Measurements from ENCODE around the gene ACADS.
"Not testable (repeated sequence)": the region's sequence is repeated elsewhere in the genome, so short reads cannot be mapped to it uniquely, and the experiment has no call there.

Gene ACADS

GRCh38 chr12:120726961-120727360, 1.3 kb downstream of the ACADS start:
- TF ChIP-seq, protein P1, sequence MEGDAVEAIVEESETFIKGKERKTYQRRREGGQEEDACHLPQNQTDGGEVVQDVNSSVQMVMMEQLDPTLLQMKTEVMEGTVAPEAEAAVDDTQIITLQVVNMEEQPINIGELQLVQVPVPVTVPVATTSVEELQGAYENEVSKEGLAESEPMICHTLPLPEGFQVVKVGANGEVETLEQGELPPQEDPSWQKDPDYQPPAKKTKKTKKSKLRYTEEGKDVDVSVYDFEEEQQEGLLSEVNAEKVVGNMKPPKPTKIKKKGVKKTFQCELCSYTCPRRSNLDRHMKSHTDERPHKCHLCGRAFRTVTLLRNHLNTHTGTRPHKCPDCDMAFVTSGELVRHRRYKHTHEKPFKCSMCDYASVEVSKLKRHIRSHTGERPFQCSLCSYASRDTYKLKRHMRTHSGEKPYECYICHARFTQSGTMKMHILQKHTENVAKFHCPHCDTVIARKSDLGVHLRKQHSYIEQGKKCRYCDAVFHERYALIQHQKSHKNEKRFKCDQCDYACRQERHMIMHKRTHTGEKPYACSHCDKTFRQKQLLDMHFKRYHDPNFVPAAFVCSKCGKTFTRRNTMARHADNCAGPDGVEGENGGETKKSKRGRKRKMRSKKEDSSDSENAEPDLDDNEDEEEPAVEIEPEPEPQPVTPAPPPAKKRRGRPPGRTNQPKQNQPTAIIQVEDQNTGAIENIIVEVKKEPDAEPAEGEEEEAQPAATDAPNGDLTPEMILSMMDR (IDR thresholded peaks at IDR 0.05; ENCODE audit: insufficient read depth, missing control alignments): no peak
- DNase-seq (ENCODE audit: insufficient read length, low spot score): no peak
- no peak for FAIRE-seq

- not testable (repeated sequence) for DNase-seq (ENCODE audit: insufficient read length, low spot score); FAIRE-seq
Measured at GRCh38 chr12:120732198-120732597, 6.6 kb downstream of the ACADS start.

GRCh38 chr12:120733574-120733973, 7.9 kb downstream of the ACADS start:
- DNase-seq (ENCODE audit: insufficient read length, low spot score) (no peak), FAIRE-seq (no peak)
- TF ChIP-seq, protein P1 (IDR thresholded peaks at IDR 0.05; ENCODE audit: insufficient read depth, missing control alignments): no peak

GRCh38 chr12:120734210-120734609, 8.6 kb downstream of the ACADS start:
- no peak for FAIRE-seq
- DNase-seq (ENCODE audit: insufficient read length, low spot score): no peak
- TF ChIP-seq, protein P1 (IDR thresholded peaks at IDR 0.05; ENCODE audit: insufficient read depth, missing control alignments): no peak

GRCh38 chr12:120735181-120735580, 9.6 kb downstream of the ACADS start:
- TF ChIP-seq, protein P1 (IDR thresholded peaks at IDR 0.05; ENCODE audit: insufficient read depth, missing control alignments): no peak
- FAIRE-seq (no peak), DNase-seq (ENCODE audit: insufficient read length, low spot score) (no peak)

DNA sequence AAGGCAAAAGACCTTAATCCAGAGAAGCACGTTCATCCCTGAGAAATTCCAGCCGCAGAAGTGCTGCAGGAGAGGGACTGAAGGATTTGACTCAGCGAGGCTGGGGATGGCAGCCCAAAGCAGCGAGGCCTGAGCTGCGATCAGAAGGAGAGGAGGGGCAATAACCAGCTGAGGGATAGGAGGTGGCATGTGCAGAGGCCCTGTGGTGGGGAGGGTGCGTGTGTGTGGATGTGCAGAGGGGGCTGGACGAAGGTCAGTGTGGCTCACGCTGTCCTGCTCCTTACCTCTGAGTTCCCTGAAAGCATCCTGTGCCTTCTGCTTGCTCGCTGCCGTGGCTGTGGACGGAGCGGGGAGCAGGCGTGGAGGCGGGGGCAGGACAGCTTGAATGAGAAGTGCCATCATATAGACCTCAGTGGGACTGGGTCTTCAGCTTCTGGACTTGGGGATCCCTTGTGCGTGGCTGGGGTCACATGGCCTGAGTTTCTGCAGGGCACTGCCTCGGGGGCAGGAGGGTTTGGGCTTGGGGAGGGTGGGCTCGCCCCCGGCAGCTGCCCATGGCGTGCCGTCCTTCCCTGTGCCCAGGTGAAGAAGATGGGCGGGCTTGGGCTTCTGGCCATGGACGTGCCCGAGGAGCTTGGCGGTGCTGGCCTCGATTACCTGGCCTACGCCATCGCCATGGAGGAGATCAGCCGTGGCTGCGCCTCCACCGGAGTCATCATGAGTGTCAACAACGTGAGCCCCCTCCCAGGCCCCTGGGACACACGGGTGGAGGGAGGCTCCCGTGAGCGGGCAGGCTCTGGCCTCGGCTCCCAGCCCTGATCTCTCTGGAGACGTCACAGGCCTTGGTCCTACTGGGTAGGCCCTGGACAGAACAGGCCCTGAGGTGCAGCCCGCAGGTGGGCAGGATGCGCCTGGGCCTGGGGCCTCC, 11.0 kb downstream of the ACADS start:
- FAIRE-seq: no peak
- DNase-seq (ENCODE audit: insufficient read length, low spot score): no peak
- TF ChIP-seq, protein P1 (IDR thresholded peaks at IDR 0.05; ENCODE audit: insufficient read depth, missing control alignments): no peak

GRCh38 chr12:120737557-120738251, 12.1 kb downstream of the ACADS start:
- no peak for FAIRE-seq
- TF ChIP-seq, protein P1 (IDR thresholded peaks at IDR 0.05; ENCODE audit: insufficient read depth, missing control alignments): no peak
- no peak for DNase-seq (ENCODE audit: insufficient read length, low spot score)

Measured in D721Med (cell line).